GM12878 (cell line): Measurements from ENCODE around the gene IQCK. TPM values are rescaled to one million over a fixed set of nuclear protein-coding genes. Genes with fewer than 3 reads are reported as not detected.

Experiments used
- BCL11A ChIP-seq: IDR thresholded peaks from 2 replicates; pipeline ENCODE4 v1.6.1; 2011; ENCODE audit warnings: low read depth, low read length
- CUX1 ChIP-seq: IDR thresholded peaks from 2 replicates; pipeline ENCODE4 v1.6.1; 2012; ENCODE audit warnings: improper control_type of control experiment, low read depth, low read length; ENCODE audit not compliant: insufficient replicate concordance
- HDAC6 ChIP-seq: fragments of 200-600 bp; sonication (generic); IDR thresholded peaks from one replicate; pipeline ENCODE4 v1.8.0; 2017; ENCODE audit warnings: antibody characterized with exemption; ENCODE audit not compliant: unreplicated experiment
- IRF3 ChIP-seq: fragments of 450-650 bp; IDR thresholded peaks from 2 replicates; pipeline ENCODE4 v1.6.1; 2014; ENCODE audit warnings: mild to moderate bottlenecking
- IRF5 ChIP-seq: fragments of 450-650 bp; IDR thresholded peaks from 2 replicates; pipeline ENCODE4 v1.6.1; 2017; ENCODE audit warnings: borderline replicate concordance
- NFYA ChIP-seq: IDR thresholded peaks from 2 replicates; pipeline ENCODE4 v1.6.1; 2011; ENCODE audit warnings: low read depth, mild to moderate bottlenecking, low read length, improper control_type of control experiment, borderline replicate concordance
- NRF1 ChIP-seq: conservative IDR thresholded peaks from 2 replicates; pipeline ENCODE4 v1.6.1; 2011; ENCODE audit warnings: mild to moderate bottlenecking, low read depth, low read length, improper control_type of control experiment
- POLR2AphosphoS5 ChIP-seq: IDR thresholded peaks from 2 replicates; pipeline ENCODE4 v1.6.1; 2011; ENCODE audit warnings: mild to moderate bottlenecking, low read length, inconsistent platforms
- STAT1 ChIP-seq: fragments of 450-650 bp; conservative IDR thresholded peaks from 2 replicates; pipeline ENCODE4 v1.6.1; 2014; ENCODE audit warnings: antibody characterized with exemption, mild to moderate bottlenecking
- ZBTB11 ChIP-seq: fragments of 450-650 bp; formaldehyde crosslinking; IDR thresholded peaks from 2 replicates; pipeline ENCODE4 v1.5.0; 2022; ENCODE audit warnings: mild to moderate bottlenecking, missing genetic modification characterization
- ZSCAN29 ChIP-seq: fragments of 450-650 bp; IDR thresholded peaks from 2 replicates; pipeline ENCODE4 v1.6.1; 2017; ENCODE audit warnings: mild to moderate bottlenecking, moderate library complexity
- polyA plus RNA-seq, 11 experiments: library from polyadenylated mRNA; depleted of rRNA in 4 of 11; unstranded in 6 of 11; stranded (reverse) in 5 of 11; fragments of >200 nt; fragmentation: Nextera tagmentation in 4 of 11; fragmentation: Illumina TruSeq in 1 of 11; extraction: Ambion mirVana in 4 of 11; extraction: Trizol in 1 of 11; gene quantifications; 1 replicate in 1 of 11; 2 replicates in 10 of 11; pipeline versions ENCODE4 v1.2.1 to v1.2.3, GENCODE V29; 2011 to 2016; ENCODE audit warnings: inconsistent platforms in 2 of 11, missing spikeins in 2 of 11, low read depth in 1 of 11
- total RNA-seq, 4 experiments: library from RNA; depleted of rRNA in 3 of 4; stranded (reverse); fragments of >200 nt in 3 of 4; fragmentation: Illumina TruSeq in 1 of 4; extraction: Trizol in 1 of 4; gene quantifications; 2 replicates each; pipeline versions ENCODE4 v1.2.1 to v1.2.3, GENCODE V29; 2013 to 2021

The IQCK gene
- total and polyA plus RNA-seq, 10 of the 15 experiments (the other 5 are each of a cell fraction or from before 2014, with no cell fraction given) = 1.0 to 4.2 (median 2.4) TPM

GRCh38 chr16:19754644-19755036, 36.6 kb downstream of the IQCK start (continued):
- TF ChIP-seq IRF3 (no peak), ZBTB11 (no peak), NRF1 (no peak), POLR2AphosphoS5 (no peak), NFYA (no peak), IRF5 (no peak), HDAC6 (no peak), STAT1 (no peak), ZSCAN29 (no peak), BCL11A (no peak), CUX1 (no peak)
